PC-9 (cell line): ENCODE data around the gene SPRR2A. TPM values are rescaled to one million over a fixed set of nuclear protein-coding genes. Genes with fewer than 3 reads are reported as not detected.

Experiments
- BruUV-seq: library from RNA; stranded (reverse); fragments of 400-500 nt; replicated peaks from 2 replicates; lab custom pipeline; 2021; lab: Mats Ljungman, UMichigan
- CTCF ChIA-PET: fragments of 300-600 bp; sonication (Branson Sonifier 250); formaldehyde crosslinking; loops from one replicate; lab custom pipeline; 2022; ENCODE audit warnings: antibody characterized with exemption; lab: Charles Lee
- POLR2A ChIA-PET: fragments of 300-600 bp; sonication (Branson Sonifier 250); formaldehyde crosslinking; loops from one replicate; lab custom pipeline; 2022; ENCODE audit warnings: antibody characterized with exemption; ENCODE audit not compliant: unreplicated experiment; lab: Charles Lee
- DNase-seq, 2 experiments: peaks; one replicate each; pipeline versions ENCODE4 v3.0.0 to v3.0.0-alpha.2; 2015 to 2022; ENCODE audit warnings: mixed read lengths in 1 of 2
- H2AFZ ChIP-seq: fragments of 200-600 bp; sonication (generic); 2 replicates; pipeline ENCODE4 v1.8.1; 2017; ENCODE audit warnings: antibody characterized with exemption
- H3F3A ChIP-seq: fragments of 200-600 bp; sonication (generic); 2 replicates; pipeline ENCODE4 v1.8.1; 2017; ENCODE audit warnings: antibody characterized with exemption, mild to moderate bottlenecking, low read depth; ENCODE audit not compliant: insufficient read depth
- H3K27ac ChIP-seq: fragments of 200-600 bp; sonication (generic); 2 replicates; pipeline ENCODE4 v1.6.1; 2016; ENCODE audit warnings: mixed run types
- H3K27me3 ChIP-seq: fragments of 200-600 bp; sonication (generic); 2 replicates; pipeline ENCODE4 v1.6.1; 2016; ENCODE audit warnings: low read depth, mixed run types; ENCODE audit not compliant: insufficient read depth
- H3K36me3 ChIP-seq: fragments of 200-600 bp; sonication (generic); 2 replicates; pipeline ENCODE4 v1.6.1; 2016; ENCODE audit warnings: low read depth, mixed run types
- H3K4me1 ChIP-seq: fragments of 200-600 bp; sonication (generic); replicated peaks from 2 replicates; pipeline ENCODE4 v1.6.1; 2016; ENCODE audit warnings: mixed run types; ENCODE audit not compliant: insufficient read depth
- H3K4me2 ChIP-seq: fragments of 200-600 bp; sonication (generic); 2 replicates; pipeline ENCODE4 v1.6.1; 2017; ENCODE audit warnings: mixed run types
- H3K4me3 ChIP-seq: fragments of 200-600 bp; sonication (generic); 2 replicates; pipeline ENCODE4 v1.6.1; 2016; ENCODE audit warnings: mixed run types
- H3K79me2 ChIP-seq: fragments of 200-600 bp; sonication (generic); 2 replicates; pipeline ENCODE4 v1.6.1; 2017; ENCODE audit warnings: low read depth, mixed run types
- H3K9me2 ChIP-seq: fragments of 200-600 bp; sonication (generic); 2 replicates; pipeline ENCODE4 v1.8.1; 2017; ENCODE audit warnings: mild to moderate bottlenecking; ENCODE audit not compliant: insufficient read depth
- H3K9me3 ChIP-seq: fragments of 200-600 bp; sonication (generic); 2 replicates; pipeline ENCODE4 v1.8.1; 2016; ENCODE audit warnings: low read depth; ENCODE audit not compliant: insufficient read depth
- H4K20me1 ChIP-seq: fragments of 200-600 bp; sonication (generic); 2 replicates; pipeline ENCODE4 v1.8.1; 2017; ENCODE audit not compliant: insufficient read depth
- CTCF ChIP-seq: fragments of 200-600 bp; sonication (generic); conservative IDR thresholded peaks from 2 replicates; pipeline ENCODE4 v1.6.1; 2017; ENCODE audit warnings: mixed run types, antibody characterized with exemption, mild to moderate bottlenecking, moderate library complexity
- EZH2 ChIP-seq: fragments of 200-600 bp; sonication (generic); IDR thresholded peaks from 2 replicates; pipeline ENCODE4 v1.8.0; 2017; ENCODE audit warnings: antibody characterized with exemption, low read depth
- intact Hi-C: fragments of 100-400 bp; cut with micrococcal nuclease; formaldehyde crosslinking; loops from one replicate; pipeline ENCODE4 v1.10.0; 2022; ENCODE audit not compliant: unreplicated experiment
- total RNA-seq: library from RNA; stranded (reverse); gene quantifications from 2 replicates; pipeline ENCODE4 v1.2.3, GENCODE V29; 2021

SPRR2A gene
- total RNA-seq, 1 experiment from 2014 or later: not detected

GRCh38 chr1:153049211-153049610 is 8.1 kb downstream of the SPRR2A start:
- POLR2A ChIA-PET: no interaction called here
- Histone ChIP-seq H3K9me3 (no peaks in the 10 kb centered on the region), H3K4me1 (no peaks in the 10 kb centered on the region), H3K27ac (no peak overlapping the region), H3K9me2 (no peaks in the 10 kb centered on the region), H3K79me2 (no peaks in the 10 kb centered on the region), H2AFZ (no peak overlapping the region), H3K36me3 (no peaks in the 10 kb centered on the region), H3K4me3 (no peak overlapping the region), H3K4me2 (no peak overlapping the region), H3K27me3 (peaks cover 7% of the 10 kb centered on the region; the same call in 1 of the 2 replicates), H4K20me1 (no peaks in the 10 kb centered on the region), H3F3A (no peaks in the 10 kb centered on the region)
- intact Hi-C loops: no loop called here
- no peak for TF ChIP-seq CTCF
- no peak for TF ChIP-seq EZH2
- no TSS peak for BruUV-seq
- CTCF ChIA-PET: interaction anchor here (0.6 kb wide), 1 partner anchor 181 kb away, joined by 3 read pairs; no protein-coding TSS in a partner anchor
- no peak for DNase-seq

GRCh38 chr1:153040950-153041631 is 16.2 kb downstream of the SPRR2A start, which contains the start of gene SPRR2D:
Gene SPRR2D (minus strand): TSS chr1:153041120. CDS start chr1:153040346, 774 bp downstream.
- Histone ChIP-seq H3K4me1 (no peaks in the 10 kb centered on the region), H3K9me2 (no peaks in the 10 kb centered on the region), H3K27me3 (no peaks in the 10 kb centered on the region), H3K4me2 (no peak within 1 kb of the TSS), H3K9me3 (no peaks in the 10 kb centered on the region), H2AFZ (no peak within 1 kb of the TSS), H3F3A (no peaks in the 10 kb centered on the region), H3K79me2 (no peaks in the 10 kb centered on the region), H4K20me1 (no peaks in the 10 kb centered on the region), H3K27ac (no peak within 1 kb of the TSS), H3K36me3 (no peaks in the 10 kb centered on the region), H3K4me3 (no peak within 1 kb of the TSS)
- ChIA-PET CTCF (no interaction called here), POLR2A (no interaction called here)
- intact Hi-C loops: no loop called here
- TF ChIP-seq EZH2: no peak
- TF ChIP-seq CTCF: no peak
- no TSS peak for BruUV-seq
- no peak for DNase-seq

- Histone ChIP-seq H3K36me3 (no peaks in the 10 kb centered on the region), H3K79me2 (no peaks in the 10 kb centered on the region), H3K27me3 (no peaks in the 10 kb centered on the region), H4K20me1 (no peaks in the 10 kb centered on the region), H3K4me2 (no peak overlapping the region), H3K4me3 (no peak overlapping the region), H3K9me2 (no peaks in the 10 kb centered on the region), H3K27ac (no peak overlapping the region), H3K4me1 (peaks cover 34% of the 10 kb centered on the region), H3F3A (peaks cover 11% of the 10 kb centered on the region; the same call in 1 of the 2 replicates), H3K9me3 (no peaks in the 10 kb centered on the region), H2AFZ (no peak overlapping the region)
- intact Hi-C loops: no loop called here
- ChIA-PET CTCF (no interaction called here), POLR2A (no interaction called here)
- no peak for DNase-seq
- BruUV-seq: no TSS peak
- TF ChIP-seq CTCF: no peak
- no peak for TF ChIP-seq EZH2
Observed at GRCh38 chr1:153035211-153035610, 22.1 kb downstream of the SPRR2A start.
